GM18498 (cell line): ENCODE results near the gene PAFAH1B1.
"Not testable (repeated sequence)": the region's sequence is repeated elsewhere in the genome, so short reads cannot be mapped to it uniquely, and the experiment has no call there.

Experiments
- ATAC-seq: cut with Tn5 transposase; IDR thresholded peaks from one replicate; pipeline ENCODE4 v1.9.1; 2021; ENCODE audit warnings: mild to moderate bottlenecking, moderate library complexity; ENCODE audit not compliant: unreplicated experiment

The PAFAH1B1 gene

DNA sequence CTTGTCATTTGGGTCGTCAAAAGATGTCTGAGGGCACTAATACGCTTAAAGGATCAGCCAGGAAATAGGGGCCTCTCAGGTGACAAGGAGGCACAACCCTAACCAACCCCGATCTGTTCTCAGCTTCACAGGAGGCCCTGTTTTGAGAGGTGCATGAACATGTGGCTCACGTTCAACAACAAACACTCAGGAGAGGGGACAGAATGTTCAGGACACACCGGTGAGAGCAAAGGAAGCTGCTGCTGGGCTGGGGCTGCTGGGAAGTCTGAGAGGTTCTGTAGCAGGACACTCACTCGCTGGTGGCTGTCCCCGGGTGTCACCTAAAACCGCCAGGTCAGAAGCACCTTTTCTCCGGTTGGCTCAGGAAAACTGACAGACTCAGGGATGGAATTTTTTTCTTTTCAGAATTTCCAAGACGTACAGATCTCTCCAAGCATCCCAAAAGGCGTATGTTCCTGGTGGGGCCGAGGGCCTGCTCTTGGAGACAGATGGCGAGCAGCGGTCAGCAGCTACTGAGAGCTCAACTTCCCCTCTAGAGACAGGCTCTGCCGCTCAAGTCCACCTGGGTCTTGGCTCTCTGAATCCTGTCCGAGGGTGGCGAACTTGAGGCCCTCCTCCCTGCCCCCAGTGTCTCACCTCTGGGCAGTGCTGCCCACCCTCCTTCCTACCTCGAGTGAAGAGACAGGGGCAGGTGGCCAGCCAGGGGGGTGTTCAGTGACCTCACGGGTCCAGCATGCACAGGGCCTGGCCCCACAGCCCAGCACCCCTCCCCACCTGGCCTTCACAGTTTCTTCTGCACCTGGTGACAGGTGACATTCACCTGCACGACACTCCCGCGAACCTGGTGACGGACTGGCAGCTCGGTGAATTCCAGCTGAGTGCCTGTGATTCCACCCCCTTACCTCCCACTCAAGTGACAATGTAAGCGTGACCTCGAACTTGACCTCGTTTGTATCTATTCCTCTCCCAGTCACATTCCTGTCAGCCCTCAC, 95.2 kb downstream of the PAFAH1B1 start:
- no peak for ATAC-seq

DNA sequence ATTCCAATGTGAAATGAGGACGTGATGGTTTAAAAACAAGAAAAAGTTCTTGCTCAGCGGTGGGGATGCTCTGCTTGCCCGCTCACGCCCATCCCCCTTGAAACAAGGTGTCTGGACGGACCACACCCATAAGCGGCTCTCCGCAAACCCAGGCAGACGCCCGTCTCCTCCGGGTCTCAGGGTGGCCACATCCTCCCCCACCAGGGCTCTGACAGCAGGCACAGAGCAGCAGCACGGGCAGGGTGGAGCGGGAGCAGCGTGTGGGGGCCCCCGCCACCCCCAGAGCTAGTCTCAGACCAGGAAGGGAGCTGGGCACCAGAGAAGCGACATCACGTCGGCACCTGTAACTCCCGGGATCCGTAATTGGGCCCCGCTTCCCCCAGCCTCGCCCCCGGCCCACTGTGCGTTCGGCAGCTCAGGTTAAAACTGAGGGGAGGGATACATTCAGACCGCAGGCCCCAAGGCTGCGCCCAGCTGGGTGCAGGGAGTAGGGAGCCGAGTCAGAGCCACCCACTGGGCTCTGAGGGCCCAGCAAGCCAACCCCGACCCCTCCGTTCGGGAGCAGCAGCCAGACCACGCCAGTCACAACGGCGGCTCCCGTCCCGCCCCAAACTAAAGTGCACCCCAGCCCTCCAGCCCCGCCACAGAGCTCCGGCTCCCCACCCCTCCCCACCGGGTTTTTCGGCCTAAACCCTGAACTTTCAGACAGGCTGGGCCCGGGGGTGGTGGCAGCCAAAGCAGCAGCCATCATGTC, 96.1 kb downstream of the PAFAH1B1 start:
- ATAC-seq = no peak

DNA sequence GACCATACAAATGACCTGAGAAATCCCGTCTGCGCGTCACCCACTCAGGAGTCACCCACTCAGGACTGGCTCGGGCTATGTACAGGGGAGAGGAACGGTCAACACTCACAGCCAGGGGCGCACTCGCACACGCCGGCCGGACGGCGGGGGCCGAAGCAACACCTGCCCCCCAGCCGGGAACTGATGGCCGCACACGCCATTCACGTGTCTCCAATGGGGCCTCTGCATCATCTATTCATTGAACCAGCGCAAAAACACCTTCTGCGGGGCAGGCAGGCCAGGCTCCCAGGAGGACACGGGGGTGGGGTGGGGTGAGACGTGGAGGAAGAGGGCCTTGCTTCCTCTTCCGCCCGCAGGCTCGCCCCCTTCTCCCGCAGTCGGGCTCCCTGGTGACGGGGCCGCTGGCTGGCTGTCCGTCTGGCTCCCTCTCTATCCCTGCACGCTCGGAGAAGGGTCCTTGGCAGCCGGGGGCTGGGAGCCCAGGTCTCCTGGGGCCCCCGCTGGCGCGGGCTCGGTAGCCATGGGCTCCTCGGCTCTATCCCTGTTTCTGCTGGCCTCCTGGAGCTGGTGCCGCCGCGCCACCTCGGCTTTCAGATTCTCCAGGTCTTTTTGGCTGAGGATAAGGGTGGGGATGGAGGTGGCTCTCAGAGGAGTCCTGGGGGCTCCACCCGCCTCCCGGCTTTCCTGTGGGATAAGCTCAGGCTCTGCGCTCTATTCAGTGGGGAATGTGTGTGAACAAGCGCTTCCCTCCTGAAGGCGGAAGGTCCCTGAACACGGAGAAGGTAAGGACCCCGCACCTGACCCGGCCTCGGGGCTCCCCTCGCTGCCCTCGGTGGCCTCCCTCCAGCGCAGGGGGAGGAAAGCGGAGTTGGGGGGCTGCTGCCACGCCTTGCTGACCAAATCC, 97.0 kb downstream of the PAFAH1B1 start:
- no peak for ATAC-seq

DNA sequence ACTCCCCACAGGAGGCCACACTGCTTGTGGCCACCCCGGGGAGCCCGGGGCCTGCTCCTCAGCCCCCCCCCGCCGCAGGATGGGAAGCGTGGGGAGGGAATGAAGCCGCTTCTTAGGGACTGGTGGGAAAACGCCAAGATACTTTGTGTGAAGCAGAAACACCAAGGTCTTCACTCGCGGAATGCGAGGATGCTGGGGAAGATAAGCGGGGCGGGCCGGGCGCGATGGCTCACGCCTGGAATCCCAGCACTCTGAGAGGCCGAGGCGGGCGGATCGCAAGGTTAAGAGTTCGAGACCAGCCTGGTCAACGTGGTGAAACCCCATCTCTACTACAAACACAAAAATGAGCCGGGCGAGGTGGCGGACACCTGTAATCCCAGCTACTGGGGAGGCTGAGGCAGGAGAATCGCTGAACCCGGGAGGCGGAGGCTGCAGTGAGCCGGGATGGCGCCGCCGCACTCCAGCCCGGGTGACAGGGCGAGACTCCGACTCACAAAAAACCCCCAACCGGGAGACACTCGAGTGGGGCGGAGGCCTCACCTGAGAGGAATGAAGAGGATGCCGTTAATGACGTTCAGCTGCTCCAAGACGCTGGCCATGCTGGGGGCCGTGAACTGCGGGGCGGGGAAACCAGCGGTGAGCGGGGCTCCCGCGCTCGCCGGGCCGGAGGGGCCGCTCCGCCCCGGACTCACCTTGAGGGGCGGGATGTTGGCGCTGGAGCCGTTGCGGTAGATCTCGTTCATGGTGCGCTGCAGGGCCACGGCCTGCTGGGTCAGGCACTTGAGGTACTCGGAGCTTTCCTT, 97.8 kb downstream of the PAFAH1B1 start:
- no peak for ATAC-seq

DNA sequence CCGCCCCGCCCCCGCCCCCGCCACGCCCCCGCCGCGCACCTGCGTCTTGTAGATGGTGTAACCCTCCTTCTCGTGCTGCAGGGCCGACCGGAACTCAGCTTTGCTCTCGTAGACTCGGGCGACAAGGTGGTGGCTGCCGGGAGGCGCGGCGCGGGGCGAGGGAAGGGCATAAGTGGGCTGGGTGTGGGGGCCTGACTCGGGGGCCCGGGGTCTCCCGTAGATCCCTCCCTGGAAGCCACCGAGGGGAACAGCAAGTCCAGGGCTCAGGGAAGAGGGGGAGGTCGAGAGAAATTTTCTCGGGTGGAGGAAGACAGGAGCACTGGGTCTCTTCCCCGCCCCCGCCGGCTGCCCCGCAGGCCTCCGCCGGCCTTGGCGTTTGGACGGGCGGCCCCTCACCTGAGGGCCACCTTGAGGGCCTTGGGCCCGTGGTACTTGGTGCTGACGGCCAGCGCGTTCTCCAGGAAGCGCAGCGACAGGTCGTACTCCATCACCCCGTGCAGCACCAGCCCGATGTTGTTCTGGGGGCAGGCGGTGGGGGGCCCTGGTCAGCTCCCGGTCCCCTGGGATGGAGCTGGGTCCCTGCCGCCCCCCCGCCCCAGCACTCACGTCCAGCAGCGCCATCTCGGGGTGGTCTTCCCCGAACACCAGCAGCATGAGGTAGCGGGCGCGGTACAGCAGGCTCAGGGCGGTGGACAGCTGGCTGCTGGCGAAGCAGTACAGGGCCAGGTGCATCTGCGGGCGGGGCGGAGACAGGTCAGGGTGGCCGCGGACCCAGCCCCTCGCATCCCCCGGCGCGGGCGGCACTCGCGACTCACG, 98.7 kb downstream of the PAFAH1B1 start:
- ATAC-seq = no peak

DNA sequence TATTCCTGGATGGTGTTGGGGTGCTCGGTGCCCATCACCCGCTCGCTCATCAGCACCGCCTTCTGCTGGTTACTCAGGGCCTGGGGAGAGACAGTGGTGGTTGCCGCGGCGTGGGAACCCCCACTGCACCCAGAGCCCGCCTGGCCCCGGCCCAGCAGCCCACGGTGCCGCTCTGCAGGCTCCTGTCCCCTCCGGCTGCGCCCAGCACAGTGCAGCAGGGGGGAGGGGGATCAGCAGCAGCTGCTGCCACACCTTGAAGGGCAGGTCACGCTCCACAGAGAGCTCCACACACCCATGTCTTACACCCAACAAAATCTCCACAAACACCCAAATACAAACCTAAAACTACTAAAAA, 99.3 kb downstream of the PAFAH1B1 start:
- no peak for ATAC-seq

DNA sequence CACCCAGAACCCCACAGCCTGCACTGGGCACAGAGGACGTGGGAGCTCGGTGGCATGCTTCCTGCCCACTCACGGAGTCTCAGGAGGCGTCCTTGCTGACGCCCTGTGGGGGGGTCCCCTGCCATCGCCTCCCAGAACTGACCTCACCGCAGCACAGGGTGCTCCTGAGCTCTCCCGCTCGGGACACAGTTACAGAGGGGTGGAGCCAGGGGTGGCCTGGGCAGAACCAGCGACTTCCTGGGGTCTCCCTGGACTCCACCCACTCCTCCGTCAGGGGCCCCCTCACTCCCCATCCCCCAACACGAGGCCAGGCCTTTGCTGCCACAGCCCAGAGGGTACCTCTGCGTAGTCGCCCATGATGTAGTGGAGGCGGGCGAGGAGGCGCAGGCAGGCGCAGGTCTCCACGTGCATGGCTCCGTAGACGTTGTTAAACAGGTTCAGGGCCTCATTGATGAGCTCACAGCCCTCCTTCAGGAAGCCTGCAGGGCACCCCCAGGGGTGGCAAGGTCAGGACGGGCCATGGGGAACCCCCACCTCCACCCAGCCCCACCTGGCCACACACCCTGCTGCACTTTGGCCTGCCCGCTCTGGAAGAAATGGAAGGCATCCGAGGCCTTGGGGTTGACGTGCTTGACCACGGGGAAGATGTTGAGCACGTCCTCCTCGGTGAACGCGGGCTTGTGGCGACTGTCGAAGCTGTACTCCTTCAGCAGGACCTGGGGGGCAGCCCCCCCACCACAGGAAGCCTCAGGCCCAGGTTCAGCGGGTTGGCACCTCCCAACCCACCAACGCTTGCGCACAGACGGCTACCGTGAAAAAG, 100.3 kb downstream of the PAFAH1B1 start:
- no peak for ATAC-seq

DNA sequence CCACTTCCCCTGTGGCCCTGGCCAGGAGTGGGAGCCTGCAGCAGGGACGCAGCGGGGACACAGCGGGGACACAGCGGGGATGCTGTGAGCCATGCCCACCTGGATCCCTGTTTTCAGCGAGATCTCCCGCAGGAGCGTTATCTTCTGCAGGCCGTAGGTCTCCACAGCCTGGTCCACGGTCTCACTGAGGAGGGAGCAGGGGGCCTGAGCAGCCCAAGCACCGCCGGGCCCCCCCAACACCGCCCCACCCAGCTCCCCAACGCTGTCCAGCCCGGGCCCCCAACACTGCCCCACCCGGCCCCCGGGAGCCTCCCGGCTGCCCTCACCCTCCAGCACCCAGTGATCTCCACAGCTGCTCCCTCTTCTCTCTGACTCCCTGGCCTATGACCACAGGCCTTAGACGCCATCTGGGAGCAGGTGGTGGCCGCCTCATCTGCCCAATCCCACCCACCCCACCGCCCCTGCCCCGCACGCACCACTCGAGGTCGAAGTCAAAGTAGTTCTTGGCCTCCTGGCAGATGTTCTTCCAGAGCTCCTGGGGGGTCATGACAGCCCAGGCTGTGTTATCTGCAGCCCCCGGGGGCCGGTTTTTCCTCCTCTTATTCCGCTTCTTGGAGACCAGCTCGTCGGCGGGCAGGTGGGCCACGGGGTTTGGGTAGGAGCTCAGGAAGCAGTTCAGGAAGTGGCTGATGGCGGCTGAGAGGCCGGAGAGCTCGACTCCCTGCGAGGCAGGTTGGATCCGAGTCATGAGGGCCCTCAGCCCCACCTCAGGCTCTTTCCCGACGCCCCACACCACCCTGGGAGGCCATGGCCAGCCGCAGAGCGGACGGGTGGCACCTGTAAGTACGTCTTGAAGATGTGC, 101.2 kb downstream of the PAFAH1B1 start:
- ATAC-seq = no peak

DNA sequence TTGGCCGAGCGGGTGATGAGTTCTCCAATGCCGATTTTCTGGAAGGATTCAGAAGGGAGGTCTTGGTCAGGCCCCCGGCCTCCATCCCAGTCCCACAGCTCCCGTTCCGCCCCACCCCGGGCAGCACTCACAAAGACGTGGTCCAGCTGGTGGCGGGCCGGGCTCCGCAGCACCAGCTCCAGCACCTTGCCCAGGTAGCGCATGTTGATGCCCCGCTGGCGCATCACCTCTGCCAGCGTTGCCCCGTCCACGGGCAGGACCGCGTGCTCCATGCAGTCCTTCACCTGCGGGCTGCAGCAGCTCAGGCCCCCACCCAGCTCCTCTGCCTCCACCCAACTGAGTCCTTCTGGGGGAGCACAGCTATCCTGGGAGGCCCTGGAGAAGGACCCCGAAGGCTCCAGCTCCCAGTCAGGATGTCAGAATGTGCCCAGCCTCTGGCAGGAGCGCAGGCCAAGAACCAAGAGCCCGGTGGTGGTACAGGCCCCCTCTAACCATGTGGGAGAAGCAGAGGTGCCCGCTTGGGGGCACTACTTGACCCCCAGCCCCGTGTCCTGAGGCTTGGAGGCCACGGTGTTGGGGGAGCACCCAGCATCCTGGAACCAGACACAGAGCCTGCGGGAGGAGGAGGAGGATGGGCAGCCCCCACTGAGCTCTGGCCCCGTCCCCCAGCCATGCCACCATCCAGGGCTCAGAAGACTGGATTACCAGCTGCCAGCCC, 101.9 kb downstream of the PAFAH1B1 start:
- ATAC-seq = no peak

DNA sequence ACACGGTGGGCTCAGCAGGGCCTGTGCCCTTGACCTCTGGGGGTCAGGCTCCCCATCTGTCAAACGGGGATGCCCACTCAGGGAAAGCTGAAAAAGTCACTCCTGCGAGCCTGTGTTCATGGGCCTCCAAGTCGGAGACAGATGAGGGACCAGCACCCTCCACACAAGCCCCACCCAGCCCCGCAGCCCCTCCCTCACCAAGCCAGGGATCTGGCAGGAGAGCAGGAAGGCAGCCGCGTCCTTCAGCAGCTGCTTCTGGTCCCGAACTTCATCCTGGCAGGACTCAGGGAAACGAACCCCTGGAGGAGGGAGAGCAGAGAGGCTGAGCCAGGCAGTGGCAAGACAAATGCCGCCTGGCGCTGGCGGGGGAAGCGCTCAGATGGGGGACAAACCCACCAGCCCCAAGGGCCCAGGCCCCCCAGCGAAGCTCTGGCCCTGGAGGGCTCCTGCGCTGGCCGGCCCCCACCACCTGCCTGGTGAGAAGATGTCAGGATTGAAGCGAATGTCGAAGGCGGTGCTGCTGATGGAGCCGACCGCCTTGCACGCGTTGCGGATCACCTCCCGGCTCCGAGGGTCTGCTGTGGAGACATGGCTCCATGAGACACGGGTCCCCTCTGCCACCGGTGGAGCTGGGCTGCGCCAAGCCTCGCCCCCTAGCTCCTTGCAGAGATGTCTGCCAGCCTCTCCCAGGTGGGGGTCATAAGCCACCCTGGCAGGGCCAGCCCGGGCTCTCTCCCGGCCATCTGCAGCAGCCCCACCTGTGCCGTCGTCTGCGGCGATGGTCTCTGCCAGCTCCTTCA, 102.7 kb downstream of the PAFAH1B1 start:
- ATAC-seq = no peak

DNA sequence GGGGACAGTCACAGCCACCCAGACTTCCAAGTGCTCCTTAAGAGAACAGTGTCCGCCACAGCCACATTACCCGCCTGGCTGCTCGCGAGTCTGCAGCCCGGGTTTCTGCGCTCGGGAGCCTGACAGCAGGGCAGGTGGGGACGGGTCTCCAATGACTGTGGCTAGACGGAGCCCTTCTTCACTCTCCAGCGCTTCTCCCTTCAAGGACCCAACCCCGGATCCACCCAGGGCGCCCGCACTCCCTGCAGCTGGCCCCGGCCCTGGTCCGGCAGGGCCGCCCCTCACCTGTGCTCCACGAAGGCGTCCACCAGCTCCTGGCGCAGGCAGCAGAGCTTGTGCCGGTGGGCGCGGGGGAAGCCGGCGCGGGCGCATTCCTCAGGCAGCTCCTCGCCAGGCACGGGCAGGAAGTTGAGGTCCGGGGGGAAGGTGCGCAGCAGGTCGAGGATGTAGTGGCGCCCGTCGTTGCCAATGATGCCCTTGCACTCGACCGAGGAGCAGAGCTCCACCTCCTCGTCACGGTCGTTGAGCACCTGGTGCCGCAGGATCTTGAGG, 104.2 kb downstream of the PAFAH1B1 start:
- ATAC-seq = no peak

DNA sequence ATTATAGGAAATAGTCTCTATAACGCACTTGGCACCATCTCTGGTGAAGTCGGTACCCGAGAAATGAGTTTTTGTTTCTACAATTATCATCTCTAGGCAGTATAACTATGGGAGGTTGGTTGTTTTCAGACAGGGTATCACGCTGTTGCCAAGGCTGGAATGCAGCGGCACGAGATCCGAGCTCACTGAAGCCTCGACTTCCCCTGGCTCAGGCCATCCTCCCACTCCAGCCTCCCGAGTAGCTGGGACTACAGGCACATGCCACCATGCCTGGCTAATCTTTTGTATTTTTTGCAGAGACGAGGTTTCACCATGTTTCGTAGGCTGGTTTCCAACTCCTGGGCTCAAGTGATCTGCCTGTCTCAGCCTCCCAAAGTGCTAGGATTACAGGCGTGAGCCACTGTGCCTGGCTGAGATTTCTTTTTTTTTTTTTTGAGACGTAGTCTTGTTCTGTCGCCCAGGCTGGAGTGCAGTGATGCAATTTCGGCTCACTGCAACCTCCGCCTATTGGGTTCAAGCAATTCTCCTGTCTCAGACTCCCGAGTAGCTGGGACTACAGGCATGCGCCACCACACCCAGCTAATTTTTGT, 105.9 kb downstream of the PAFAH1B1 start:
- not testable (repeated sequence) for ATAC-seq

DNA sequence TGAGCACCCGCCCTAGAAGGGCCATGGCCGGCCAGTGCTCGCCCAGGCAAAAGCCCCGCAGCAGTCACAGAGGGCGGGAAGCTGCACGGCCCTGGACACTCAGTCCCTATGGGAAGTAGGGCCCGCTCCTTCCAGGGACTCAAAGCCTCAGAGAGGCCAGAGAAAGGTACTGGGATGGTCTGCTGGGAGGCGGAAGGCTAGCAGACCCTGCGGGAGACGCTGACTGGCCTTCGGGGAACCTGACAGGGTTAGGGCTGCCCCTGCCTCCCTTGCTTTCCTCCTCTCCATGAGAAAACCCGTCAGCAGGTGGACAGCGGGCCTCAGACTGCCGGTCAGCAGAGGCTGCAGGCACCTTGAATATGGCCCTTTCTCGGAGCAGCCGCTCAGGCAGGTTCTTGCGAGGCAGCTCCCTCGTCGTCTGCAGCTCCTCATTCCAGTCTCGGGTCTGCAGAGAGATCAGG, 106.6 kb downstream of the PAFAH1B1 start:
- no peak for ATAC-seq

DNA sequence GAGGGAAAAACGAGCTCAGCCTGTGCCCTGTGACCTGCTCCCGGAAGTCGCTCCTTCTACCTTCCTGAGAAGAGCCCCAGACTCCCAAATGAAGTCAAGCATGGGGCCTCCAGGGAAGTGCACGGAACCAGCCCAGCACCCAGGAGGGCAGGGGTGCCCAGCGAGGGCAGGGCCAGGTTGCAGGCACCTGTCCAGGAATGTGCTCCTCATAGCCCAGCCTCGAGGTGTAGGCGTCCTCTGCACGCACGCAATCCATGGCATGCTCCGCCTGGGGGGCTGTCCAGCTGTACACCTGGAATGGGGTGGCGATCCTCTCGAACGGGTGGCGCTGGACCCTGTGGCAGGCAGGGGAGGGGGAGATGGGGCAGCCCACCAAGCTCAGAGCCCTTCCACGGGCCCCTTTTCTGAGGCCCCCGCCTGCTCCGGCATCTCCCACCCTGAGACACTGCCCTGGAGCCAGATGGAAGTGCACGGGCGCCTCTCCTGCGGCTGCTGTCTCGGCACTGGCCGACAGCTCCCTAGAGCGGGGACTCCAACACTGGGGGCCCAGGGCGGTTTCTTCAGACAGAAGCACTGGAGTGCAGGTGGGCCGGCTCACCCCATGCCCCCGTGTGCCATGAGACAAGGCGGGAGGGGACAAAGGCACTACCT, 107.2 kb downstream of the PAFAH1B1 start:
- ATAC-seq = no peak
